ENCODE data around the gene GALNT6. TPM values are rescaled to one million over a fixed set of nuclear protein-coding genes. Genes with fewer than 3 reads are reported as not detected.

The GALNT6 gene
- total and polyA plus RNA-seq, 9 of the 15 experiments (the other 6 are each of a cell fraction or from before 2014, with no cell fraction given), result 1.5 to 8.6 (median 5.1) TPM

DNA sequence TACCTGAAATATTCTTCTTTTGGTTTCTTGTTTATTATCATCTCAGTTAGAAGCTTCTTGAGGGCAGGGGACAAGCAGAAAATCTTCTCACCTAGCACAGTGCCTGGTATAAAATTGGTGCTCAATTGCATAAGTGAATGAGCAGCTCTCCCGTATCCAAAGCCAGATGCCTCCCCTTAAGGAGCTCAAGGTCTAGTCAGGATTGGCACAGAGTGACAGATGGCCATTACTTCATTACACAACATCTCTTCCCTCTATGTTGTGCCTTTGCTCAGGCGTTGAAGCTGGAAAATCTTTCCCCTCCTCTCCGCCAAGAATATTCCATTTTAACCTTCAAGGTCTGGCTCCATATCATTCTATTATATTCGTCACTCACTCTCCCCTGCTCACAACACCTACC lies 37.0 kb upstream of the GALNT6 start:
- Histone ChIP-seq H3K36me3 (ENCODE audit: control insufficient read depth, insufficient read depth, low read length) (no peaks in the 10 kb centered on the region), H3K9me1 (ENCODE audit: control insufficient read depth, insufficient read depth, low read length) (no peaks in the 10 kb centered on the region), H3K27ac (ENCODE audit: extremely low read depth, low read depth, low read length) (no peak overlapping the region), H3K4me3 (no peak overlapping the region), H3K9me3 (replicated peaks; ENCODE audit: control insufficient read depth, insufficient read depth, low read depth, low read length) (no peaks in the 10 kb centered on the region), H3K79me2 (ENCODE audit: control insufficient read depth, insufficient read depth, low read length) (no peaks in the 10 kb centered on the region), H3K9ac (ENCODE audit: insufficient read depth in 1 of 2, low read depth in 2 of 2, low read length in 2 of 2) (no peak overlapping the region), H3K27me3 (ENCODE audit: control insufficient read depth in 2 of 2, insufficient read depth in 2 of 2, low read length in 2 of 2) (peaks cover 20% of the 10 kb centered on the region in 2 experiments), H3K4me1 (replicated peaks in 1 of 2; ENCODE audit: control insufficient read depth in 2 of 2, insufficient read depth in 2 of 2, low read length in 2 of 2) (peaks cover 0 to 9% of the 10 kb centered on the region in 2 experiments; a peak in 2 of 5 replicates), H3K4me2 (ENCODE audit: insufficient read depth, low read length) (no peak overlapping the region), H2AFZ (ENCODE audit: low read depth, low read length) (no peak overlapping the region), H4K20me1 (replicated peaks; ENCODE audit: control insufficient read depth, insufficient read depth, low read length) (peaks cover 5% of the 10 kb centered on the region; the same call in 1 of the 2 replicates)
- in situ Hi-C loops (cut with MboI), result loop anchor here (5.0 kb wide), 1 partner anchor 444 kb away; no protein-coding TSS in a partner anchor
- FAIRE-seq (no peak), DNase-seq (ENCODE audit: extremely low read depth in 1 of 4, low spot score in 3 of 4) (no peak), ATAC-seq (no peak)
- ChIA-PET POLR2A (interaction anchor here (1.3 kb wide), 1 partner anchor 9 kb away, joined by 4 read pairs; no protein-coding TSS in a partner anchor), CTCF (ENCODE audit: low intra/inter-chr PET ratio) (no interaction called here)
- 0% methylated on average over 4 of the region's 4 CpGs for WGBS (ENCODE audit: insufficient coverage, low coverage, missing lambda C conversion rate)
- BruUV-seq (replicated peaks), result no TSS peak
- intact Hi-C loops (cut with micrococcal nuclease), result no loop called here
- TF ChIP-seq, protein P1, sequence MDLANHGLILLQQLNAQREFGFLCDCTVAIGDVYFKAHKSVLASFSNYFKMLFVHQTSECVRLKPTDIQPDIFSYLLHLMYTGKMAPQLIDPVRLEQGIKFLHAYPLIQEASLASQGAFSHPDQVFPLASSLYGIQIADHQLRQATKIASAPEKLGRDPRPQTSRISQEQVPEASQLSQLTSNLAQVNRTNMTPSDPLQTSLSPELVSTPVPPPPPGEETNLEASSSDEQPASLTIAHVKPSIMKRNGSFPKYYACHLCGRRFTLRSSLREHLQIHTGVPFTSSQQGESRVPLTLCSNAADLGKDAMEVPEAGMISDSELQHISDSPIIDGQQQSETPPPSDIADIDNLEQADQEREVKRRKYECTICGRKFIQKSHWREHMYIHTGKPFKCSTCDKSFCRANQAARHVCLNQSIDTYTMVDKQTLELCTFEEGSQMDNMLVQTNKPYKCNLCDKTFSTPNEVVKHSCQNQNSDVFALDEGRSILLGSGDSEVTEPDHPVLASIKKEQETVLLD (IDR thresholded peaks at IDR 0.05), result no peak
